DMS79 (cell line): Measurements from ENCODE around the gene GSTA5.
"Not testable (repeated sequence)": the region's sequence is repeated elsewhere in the genome, so short reads cannot be mapped to it uniquely, and the experiment has no call there.

ENCODE experiments used
- DNase-seq: peaks from one replicate; lab custom pipeline; 2025; lab: John Stamatoyannopoulos, UW

The GSTA5 gene

GRCh38 chr6:52834481-52834880 is 6.1 kb downstream of the GSTA5 start:
- no peak for DNase-seq

DNA sequence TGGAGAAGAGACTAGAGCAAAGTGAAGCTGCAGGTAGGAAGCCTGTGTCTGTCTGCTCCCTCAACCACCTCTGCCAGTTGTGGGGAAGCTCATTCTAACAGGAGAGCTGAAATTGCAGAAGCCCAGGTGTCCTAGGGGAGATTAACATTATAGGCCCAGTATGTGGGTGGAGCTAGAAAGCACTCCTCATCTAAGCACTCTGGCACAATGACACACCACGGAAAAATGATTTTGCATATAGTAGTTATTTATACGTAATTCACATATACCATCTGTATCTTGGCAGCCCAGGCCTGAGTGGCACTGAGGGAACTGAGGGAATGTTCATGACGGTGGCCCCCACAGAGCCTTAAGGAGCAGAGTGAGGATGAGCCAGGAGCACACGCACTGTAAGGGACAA is 9.7 kb downstream of the GSTA5 start:
- not testable (repeated sequence) for DNase-seq

DNA sequence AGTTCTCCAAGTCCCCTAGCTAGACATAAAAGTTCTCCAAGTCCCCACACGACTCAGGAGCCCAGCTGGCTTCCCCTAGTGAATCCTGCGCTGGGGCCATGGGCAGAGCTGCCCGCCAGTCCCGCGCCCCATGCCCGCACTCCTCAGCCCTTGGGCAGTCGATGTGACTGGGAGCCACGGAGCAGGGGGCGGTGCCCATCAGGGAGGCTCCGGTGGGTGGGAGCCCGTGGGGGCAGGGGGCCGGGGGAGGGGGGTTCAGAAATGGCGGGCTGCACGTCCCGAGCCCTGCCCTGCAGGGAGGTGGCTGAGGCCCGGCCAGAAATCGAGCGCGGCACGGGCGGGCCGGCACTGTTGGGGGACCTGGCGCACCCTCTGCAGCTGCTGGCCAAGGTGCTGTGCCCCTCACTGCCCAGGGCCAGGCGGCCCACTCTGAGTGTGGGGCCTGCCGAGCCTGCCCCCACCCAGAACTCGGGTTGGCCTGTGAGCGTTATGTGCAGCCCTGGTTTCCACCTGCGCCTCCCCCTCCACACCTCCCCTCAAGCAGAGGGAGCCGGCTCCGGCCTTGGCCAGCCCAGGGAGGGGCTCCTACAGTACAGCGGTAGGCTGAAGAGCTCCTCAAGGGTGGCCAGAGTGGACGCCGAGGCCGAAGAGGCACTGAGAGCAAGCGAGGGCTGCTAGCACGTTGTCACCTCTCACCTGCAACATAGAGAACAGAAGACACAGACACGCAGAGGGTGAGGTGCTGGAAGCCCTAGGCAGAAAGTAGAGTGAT is 11.4 kb downstream of the GSTA5 start:
- DNase-seq = no peak

GRCh38 chr6:52828621-52829020 is 12.0 kb downstream of the GSTA5 start:
- not testable (repeated sequence) for DNase-seq

DNA sequence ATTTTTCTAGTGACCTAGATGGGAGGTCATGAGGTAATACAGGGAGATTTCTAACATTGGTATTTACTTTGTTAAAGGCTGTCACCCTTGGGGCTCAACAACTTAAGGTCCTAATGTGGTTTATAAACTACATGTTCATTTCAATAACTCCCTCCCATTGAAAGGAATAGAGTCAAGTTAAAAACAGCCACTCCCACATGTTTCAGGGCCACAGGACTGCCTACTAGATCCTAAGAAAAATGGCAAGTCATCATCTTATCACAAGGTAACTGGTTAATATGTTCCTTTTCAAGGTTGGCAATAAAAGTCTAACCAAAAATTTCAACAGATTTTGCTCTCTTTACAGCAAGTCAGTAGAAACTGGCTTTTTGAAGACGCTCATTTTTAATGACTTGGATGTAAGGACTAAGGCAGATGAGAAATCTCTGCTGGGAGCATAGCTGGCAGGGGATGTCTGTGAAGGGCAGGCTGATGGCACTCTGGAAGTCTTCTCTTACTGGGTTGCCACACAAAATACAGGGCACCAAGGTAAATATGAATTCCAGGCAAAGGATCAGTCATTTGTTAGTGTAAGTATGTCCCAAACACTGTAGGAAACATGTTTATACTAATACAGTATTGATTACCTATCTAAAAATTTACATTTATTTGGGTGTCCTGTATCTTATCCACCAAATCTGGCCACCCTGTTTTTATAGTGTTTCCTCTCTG is 13.4 kb downstream of the GSTA5 start:
- not testable (repeated sequence) for DNase-seq

- no peak for DNase-seq
Measured at GRCh38 chr6:52826513-52826912, 14.1 kb downstream of the GSTA5 start.

- not testable (repeated sequence) for DNase-seq
Measured at GRCh38 chr6:52825900-52826459, 14.6 kb downstream of the GSTA5 start.

GRCh38 chr6:52825270-52825793 is 15.3 kb downstream of the GSTA5 start:
- DNase-seq = not testable (repeated sequence)

- DNase-seq = no peak
Measured at GRCh38 chr6:52821842-52822241, 18.8 kb downstream of the GSTA5 start.

- no peak for DNase-seq
Measured at GRCh38 chr6:52820198-52820597, 20.4 kb downstream of the GSTA5 start.

- no peak for DNase-seq
Measured at GRCh38 chr6:52815167-52816092, 25.2 kb downstream of the GSTA5 start.

GRCh38 chr6:52814545-52814944 is 26.1 kb downstream of the GSTA5 start:
- DNase-seq = not testable (repeated sequence)

DNA sequence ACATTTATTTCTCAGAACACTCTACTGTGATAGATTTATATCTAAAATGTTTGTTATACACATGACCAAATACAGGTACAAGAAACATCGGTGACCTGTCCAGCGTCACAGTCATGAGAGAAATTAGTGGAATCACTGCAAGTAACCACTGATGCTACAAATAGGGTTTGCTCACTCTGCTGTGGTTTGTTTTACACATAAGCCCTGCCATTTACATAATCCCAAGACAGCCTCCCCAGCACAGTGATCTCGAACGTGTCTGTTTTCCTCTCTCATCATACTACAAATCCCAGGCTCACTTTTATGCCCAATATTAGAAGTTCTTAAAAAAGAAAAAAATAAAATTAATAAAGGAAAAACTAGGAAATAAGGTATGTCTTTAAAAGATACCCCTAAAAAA is 30.8 kb downstream of the GSTA5 start:
- DNase-seq = not testable (repeated sequence)

DNA sequence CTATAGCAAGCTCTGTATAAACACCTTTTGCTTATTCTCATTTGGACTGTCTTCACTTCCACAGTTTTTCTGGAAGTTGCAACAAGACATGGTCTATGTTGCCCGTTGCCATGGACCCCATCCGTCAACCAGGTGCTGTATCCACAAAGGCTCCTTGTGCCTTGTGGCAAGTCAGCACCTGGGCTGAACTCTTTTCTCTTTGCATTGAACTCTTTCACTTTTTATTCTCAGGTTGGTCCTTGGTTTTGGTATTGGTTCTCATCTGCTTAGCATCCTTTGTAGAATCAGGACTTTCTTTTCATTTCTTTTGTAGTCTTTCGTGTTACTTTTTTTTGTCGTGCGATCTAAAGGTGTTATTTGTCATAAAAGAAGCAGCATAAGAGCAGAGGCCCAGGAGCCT is 32.0 kb downstream of the GSTA5 start:
- no peak for DNase-seq

GRCh38 chr6:52803668-52804255 is 36.9 kb downstream of the GSTA5 start, which contains the start of gene GSTA1:
GSTA1 (minus strand) TSS chr6:52803816; CDS start chr6:52799267, 4,549 bp downstream.
- DNase-seq = not testable (repeated sequence)

GRCh38 chr6:52802806-52803205 is 37.8 kb downstream of the GSTA5 start:
- no peak for DNase-seq

DNA sequence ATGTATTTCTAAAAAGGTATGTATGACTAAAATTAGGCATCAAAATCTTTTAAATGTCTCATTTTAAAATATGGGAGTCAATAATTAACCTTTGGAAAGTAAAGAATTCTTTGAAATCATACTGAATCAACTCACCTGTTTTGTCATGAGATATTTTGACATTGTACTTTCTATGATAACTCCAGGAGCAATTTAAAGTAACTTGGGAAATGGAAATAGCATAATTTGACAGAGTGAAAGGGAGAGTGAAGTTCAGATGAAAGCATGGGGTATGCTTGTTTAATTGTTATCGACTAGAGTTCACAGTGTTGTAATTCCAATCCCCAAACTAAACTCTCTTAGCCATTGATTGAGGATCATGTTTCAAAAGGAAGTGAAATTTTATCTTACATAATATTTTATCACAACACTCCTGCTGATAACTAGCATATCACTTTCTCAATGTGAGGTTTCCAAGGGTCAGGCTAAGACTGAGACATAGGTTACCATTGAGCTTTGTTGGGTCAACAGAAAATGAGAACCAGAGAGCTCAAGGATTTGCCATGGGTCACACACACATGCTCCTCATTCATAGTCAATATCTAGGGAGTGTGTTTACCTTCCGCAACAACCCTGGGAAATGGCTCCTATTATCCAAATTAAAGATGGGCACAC is 39.3 kb downstream of the GSTA5 start:
- DNase-seq = no peak

DNA sequence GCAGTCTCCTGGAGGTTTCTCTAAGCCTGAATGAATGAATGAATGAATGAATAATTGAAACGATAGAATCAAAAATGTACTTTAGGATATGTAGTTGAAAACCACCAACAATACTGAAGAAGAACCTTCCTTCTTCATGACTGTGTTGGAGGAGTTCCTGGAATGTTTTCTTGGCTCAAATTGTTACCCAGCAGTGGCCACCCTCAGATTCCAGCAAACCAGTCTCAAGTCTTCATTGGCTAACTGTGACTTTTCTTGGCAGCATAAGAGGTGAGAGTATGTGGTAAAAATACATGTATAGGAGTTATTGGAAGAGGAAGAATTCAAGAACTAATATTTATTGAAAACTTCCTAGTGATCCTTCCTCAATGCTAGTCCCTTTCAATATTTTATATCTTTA is 41.3 kb downstream of the GSTA5 start:
- not testable (repeated sequence) for DNase-seq

DNA sequence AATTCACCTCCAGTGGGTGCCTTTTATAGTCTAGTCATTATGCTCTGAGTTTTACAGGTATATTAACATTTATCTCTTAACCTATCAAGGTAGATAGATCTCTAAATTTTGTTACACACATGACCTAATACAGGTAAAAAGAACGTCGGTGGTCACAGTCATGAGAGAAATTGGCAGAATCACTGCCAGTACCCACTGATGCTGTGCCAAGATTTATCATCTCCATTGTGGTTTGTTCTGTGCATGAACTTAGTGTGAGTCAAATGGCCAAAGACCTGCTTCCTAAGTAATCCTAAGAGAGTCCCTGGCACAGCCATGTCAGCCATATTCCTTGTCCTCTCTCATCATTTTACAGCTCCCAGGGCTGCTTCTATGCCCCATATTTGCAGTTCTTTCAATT is 46.2 kb downstream of the GSTA5 start:
- DNase-seq = not testable (repeated sequence)

DNA sequence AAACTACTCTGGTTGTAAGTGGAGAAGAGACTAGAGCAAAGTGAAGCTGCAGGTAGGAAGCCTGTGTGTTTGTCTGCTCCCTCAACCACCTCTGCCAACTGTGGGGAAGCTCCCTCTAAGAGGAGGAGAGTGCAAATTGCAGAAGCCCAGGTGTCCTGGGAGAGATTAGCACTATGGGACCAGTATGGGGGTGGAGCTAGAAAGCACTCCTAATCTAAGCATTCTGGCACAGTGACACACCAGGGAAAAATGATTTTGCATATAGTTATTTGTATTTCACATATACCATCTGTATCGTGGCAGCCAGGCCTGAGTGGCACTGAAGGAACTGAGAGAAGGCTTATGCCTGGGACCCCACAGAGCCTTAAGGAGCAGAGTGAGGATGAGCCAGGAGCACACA is 49.8 kb downstream of the GSTA5 start:
- no peak for DNase-seq

DNA sequence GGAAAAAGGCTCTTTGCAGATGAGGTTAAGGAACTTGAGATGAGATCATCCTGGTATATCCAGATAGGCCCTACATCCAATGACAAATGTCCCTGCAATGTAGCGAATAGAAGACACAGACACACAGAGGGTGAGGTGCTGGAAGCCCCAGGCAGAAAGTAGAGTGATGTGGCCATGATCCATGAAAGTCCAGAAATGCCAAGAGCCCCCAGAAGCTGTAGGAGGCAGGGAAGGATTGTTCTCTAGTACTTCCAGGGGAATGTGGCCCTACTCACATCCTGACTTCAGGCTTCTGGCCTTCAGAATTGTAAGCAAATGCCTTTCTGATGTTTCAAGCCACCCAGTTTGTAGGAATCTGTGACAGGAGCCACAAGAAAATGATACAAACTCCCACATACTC is 51.0 kb downstream of the GSTA5 start:
- not testable (repeated sequence) for DNase-seq
